ENCODE measurements around the gene HOXB2.

The HOXB2 gene

DNA sequence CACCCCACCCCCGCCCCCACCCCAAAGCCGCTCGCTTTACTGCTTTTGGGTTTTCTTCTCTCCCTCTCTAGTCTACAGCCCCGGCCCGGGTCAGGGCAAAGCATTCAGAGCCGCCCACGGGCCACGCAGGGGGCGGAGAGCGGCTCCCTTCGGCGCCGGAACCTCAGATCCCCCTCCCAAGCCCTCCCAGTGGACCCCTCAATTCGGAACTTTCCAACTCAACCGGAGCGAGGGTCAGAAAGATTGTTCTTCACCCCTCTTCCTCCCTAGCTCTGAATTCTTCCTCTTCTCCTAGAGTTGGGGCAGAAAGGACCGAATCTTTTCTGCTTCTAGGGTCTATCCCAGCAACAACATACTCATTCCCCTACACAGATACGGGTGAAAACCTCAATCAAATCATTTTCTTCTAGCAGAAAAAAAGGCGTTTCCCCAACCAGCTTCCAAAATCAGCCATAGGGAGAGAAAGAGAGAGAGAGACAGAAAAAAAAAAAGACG is 1.0 kb downstream of the HOXB2 start:
- Histone ChIP-seq H4K20me1 (ENCODE audit: low read depth, low read length) (no peaks in the 10 kb centered on the region), H3K79me2 (ENCODE audit: insufficient read depth, low read length) (no peaks in the 10 kb centered on the region), H3K9me2 (replicated peaks; ENCODE audit: insufficient read depth, low read length) (no peaks in the 10 kb centered on the region), H3K36me3 (ENCODE audit: low read length) (no peaks in the 10 kb centered on the region), H3K27me3 (ENCODE audit: low read length) (no peaks in the 10 kb centered on the region), H3K9ac (ENCODE audit: low read length) (no peak overlapping the region), H3K4me2 (ENCODE audit: low read depth, low read length, poor library complexity, severe bottlenecking) (no peak overlapping the region), H3F3A (ENCODE audit: insufficient read depth) (no peaks in the 10 kb centered on the region), H3K9me3 (ENCODE audit: insufficient read depth, low read length) (no peaks in the 10 kb centered on the region), H3K4me3 (ENCODE audit: insufficient read depth, low read length, poor library complexity, severe bottlenecking) (no peak overlapping the region), H3K27ac (ENCODE audit: low read depth, low read length) (no peak overlapping the region), H2AFZ (ENCODE audit: low read depth, low read length, severe bottlenecking) (no peak overlapping the region)
- TF ChIP-seq, protein P1, sequence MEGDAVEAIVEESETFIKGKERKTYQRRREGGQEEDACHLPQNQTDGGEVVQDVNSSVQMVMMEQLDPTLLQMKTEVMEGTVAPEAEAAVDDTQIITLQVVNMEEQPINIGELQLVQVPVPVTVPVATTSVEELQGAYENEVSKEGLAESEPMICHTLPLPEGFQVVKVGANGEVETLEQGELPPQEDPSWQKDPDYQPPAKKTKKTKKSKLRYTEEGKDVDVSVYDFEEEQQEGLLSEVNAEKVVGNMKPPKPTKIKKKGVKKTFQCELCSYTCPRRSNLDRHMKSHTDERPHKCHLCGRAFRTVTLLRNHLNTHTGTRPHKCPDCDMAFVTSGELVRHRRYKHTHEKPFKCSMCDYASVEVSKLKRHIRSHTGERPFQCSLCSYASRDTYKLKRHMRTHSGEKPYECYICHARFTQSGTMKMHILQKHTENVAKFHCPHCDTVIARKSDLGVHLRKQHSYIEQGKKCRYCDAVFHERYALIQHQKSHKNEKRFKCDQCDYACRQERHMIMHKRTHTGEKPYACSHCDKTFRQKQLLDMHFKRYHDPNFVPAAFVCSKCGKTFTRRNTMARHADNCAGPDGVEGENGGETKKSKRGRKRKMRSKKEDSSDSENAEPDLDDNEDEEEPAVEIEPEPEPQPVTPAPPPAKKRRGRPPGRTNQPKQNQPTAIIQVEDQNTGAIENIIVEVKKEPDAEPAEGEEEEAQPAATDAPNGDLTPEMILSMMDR (IDR thresholded peaks at IDR 0.05; ENCODE audit: insufficient read depth, low read length, poor library complexity, severe bottlenecking), result no peak
- TF ChIP-seq EZH2phosphoT487 (conservative IDR thresholded peaks at IDR 0.05; ENCODE audit: low read length), result no peak

DNA sequence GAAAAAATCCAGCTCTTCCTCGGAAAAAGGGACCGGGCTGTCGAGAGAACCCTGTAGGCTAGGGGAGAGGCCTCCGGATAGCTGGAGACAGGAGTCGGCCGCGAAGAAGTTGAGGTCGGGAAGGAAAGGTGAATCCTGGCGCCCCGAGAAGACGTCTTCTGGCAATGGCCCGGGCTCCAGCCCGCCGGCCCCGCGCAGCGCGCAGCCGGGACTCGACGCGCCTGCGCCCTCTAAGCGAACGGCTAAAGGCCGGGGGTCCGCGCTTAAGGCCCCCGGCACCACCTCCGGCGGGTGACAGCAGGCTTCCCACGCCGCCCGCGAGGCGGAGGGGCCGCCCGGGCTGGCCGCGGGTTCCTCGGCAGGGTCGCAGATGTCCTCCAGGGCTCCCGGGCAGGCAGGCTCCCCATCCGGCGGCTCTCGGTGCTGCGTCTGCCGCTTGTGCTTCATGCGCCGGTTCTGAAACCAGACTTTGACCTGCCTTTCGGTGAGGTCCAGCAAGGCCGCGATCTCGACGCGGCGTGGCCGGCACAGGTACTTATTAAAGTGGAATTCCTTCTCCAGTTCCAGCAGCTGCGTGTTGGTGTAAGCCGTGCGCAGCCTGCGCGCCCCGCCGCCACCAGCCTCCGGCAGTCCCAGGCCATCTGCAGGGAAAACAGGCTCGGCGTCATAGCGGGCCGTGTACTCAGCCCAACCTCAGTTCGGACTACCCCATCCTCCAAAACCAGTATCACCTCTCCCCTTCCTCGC is 1.6 kb downstream of the HOXB2 start:
- TF ChIP-seq EZH2phosphoT487 (conservative IDR thresholded peaks at IDR 0.05; ENCODE audit: low read length), result no peak
- TF ChIP-seq, protein P1 (IDR thresholded peaks at IDR 0.05; ENCODE audit: insufficient read depth, low read length, poor library complexity, severe bottlenecking), result no peak
- Histone ChIP-seq H3F3A (ENCODE audit: insufficient read depth) (no peaks in the 10 kb centered on the region), H3K4me3 (ENCODE audit: insufficient read depth, low read length, poor library complexity, severe bottlenecking) (no peak overlapping the region), H4K20me1 (ENCODE audit: low read depth, low read length) (no peaks in the 10 kb centered on the region), H3K79me2 (ENCODE audit: insufficient read depth, low read length) (no peaks in the 10 kb centered on the region), H3K27ac (ENCODE audit: low read depth, low read length) (no peak overlapping the region), H3K9me3 (ENCODE audit: insufficient read depth, low read length) (no peaks in the 10 kb centered on the region), H3K9ac (ENCODE audit: low read length) (no peak overlapping the region), H3K27me3 (ENCODE audit: low read length) (no peaks in the 10 kb centered on the region), H3K36me3 (ENCODE audit: low read length) (no peaks in the 10 kb centered on the region), H3K4me2 (ENCODE audit: low read depth, low read length, poor library complexity, severe bottlenecking) (no peak overlapping the region), H3K9me2 (replicated peaks; ENCODE audit: insufficient read depth, low read length) (no peaks in the 10 kb centered on the region), H2AFZ (ENCODE audit: low read depth, low read length, severe bottlenecking) (no peak overlapping the region)

DNA sequence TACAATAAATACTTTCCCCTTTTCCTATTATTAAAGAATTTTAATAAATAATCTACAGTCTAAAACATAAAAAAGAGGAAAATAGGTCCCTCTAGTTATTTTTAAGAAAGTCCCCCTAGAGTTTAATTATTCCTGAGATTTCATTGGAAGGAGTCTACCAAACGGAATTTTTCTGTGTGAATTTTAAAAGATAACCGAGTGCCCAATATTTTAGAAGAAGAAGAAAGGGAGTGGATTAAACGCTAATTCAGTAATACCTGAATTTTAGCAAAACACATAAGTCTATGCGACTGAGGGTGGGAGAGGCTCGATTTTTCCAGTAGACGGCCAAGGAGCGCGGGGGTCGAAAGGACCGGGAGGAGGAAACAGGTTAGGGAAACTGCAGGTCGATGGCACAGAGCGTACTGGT is 2.2 kb downstream of the HOXB2 start:
- Histone ChIP-seq H3K4me2 (ENCODE audit: low read depth, low read length, poor library complexity, severe bottlenecking) (no peak overlapping the region), H4K20me1 (ENCODE audit: low read depth, low read length) (no peaks in the 10 kb centered on the region), H3K9me3 (ENCODE audit: insufficient read depth, low read length) (no peaks in the 10 kb centered on the region), H3K4me3 (ENCODE audit: insufficient read depth, low read length, poor library complexity, severe bottlenecking) (no peak overlapping the region), H3K36me3 (ENCODE audit: low read length) (no peaks in the 10 kb centered on the region), H3K9me2 (replicated peaks; ENCODE audit: insufficient read depth, low read length) (no peaks in the 10 kb centered on the region), H3K79me2 (ENCODE audit: insufficient read depth, low read length) (no peaks in the 10 kb centered on the region), H2AFZ (ENCODE audit: low read depth, low read length, severe bottlenecking) (no peak overlapping the region), H3K27ac (ENCODE audit: low read depth, low read length) (no peak overlapping the region), H3K9ac (ENCODE audit: low read length) (no peak overlapping the region), H3F3A (ENCODE audit: insufficient read depth) (no peaks in the 10 kb centered on the region), H3K27me3 (ENCODE audit: low read length) (no peaks in the 10 kb centered on the region)
- no peak for TF ChIP-seq EZH2phosphoT487 (conservative IDR thresholded peaks at IDR 0.05; ENCODE audit: low read length)
- TF ChIP-seq, protein P1 (IDR thresholded peaks at IDR 0.05; ENCODE audit: insufficient read depth, low read length, poor library complexity, severe bottlenecking), result no peak

Data from SU-DHL-6 (cell line).